Stimulated activated CD4-positive, alpha-beta T cell treated with anti-CD3 and anti-CD28 coated beads, Interleukin-2, amount 100 ng/mL, for 4 hours (primary cell): ENCODE data around the gene RTP3.

Experiments used
- DNase-seq: peaks from one replicate; pipeline ENCODE4 v3.0.0-alpha.2; 2020; ENCODE audit warnings: low read depth

The RTP3 gene

GRCh38 chr3:46497556-46498265 lies at the start of gene RTP3:
Gene RTP3, plus strand, starts transcription at chr3:46497976. Its CDS starts 87 bp downstream, at chr3:46498063.
- DNase-seq, result no peak

- DNase-seq, result no peak
Observed at GRCh38 chr3:46448721-46449120, 49.1 kb upstream of the RTP3 start.

DNA sequence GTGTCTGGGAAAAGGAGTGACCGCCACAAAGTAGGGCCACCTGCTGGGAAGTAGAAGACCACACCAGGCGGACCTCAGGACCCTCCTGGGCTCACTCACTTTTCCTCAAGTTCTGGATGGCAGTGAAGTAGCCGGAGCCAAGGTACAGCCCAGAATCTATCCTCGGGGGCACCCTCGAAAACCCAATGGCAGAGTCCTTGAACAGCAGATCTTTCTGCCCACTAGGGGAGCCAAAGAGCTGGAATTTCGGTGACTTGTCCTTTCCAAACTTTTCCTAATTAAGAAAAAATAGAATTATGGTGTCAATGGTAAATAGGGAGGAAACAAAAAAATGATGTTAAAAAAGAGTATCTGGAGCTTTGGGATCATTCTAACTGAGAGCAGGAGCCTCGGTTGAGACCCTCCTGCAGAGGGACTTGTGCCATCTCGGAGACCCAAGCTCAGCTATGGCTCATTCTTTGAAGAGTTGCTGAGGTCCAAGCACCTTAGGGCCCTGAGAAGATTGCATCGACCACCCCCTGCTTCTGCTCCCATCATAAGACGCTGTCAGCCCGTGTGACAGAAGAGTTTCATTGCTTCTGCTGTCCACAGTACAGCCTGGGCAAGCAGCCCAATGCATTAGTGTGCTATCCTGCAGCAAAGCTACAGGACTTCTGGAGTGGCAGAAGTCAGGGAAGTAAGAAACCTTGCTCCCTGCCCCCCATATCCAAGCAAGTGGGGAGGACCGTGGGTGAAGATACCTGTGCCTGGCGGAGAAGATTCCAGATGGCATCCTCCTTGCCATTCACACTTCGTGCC lies 47.8 kb upstream of the RTP3 start:
- DNase-seq, result no peak

GRCh38 chr3:46453526-46454208 lies 44.1 kb upstream of the RTP3 start:
- DNase-seq, result no peak

GRCh38 chr3:46454209-46454595 lies 43.6 kb upstream of the RTP3 start:
- DNase-seq, result no peak

DNA sequence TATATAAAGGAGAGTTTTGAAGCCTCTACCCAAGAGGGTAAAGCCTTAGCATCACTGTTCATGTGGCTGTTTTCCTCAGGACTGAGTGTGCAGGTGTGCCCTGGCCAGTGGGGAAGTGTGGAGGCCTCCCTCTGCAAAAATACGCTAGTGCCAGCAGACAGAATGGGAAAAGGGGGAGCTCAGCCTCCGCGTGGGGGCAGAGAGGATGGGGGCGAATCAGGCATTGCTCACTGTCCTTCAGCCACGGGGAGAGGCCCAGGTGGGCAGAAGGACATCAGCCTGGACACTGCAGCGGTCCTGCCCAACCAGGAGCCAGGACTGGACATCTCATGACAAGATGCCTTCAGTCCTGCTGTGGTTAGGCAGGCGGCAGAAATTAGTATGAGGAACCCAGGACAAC lies 43.2 kb upstream of the RTP3 start:
- DNase-seq, result no peak

DNA sequence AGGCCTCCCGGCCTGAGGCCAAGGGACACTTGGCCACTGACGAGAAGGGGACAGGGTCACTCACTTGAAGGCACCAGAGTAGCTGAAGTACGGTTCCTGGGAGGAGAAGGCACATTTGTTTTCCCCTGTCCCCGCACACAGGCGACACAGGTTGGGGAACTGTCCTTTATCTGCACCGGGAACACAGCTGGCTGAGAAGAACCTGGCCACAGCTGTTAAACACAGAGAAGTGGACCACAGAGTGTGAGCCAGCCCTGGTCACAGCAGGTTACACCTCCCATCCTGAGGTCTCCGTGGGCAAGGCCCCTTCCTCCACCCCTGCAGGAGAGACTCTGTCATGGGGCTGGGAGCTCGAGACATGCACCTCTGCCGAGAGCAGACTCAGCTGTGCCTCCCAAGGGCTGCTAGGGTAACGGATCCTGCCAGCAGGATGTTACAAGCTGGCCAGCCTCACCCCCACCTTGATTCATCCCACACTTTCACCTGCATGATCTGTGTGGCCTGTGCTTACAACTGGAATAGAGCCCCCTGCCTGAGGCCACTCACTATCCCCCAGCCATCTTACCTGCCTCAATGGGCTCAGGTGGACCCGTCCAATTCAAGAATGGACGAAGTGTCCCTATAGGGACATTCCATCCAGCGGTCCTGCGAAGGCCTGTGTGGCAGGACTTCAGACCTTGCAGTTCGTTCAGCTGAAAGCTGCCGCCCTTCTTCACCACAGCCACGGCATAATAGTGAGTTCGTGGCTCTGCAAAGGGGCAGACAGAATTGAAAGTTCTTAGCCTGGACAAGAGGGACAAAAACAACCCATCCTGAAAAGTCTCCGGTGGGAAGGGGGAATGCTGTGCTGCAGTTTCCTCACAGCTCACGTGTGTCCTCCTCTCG lies 42.3 kb upstream of the RTP3 start:
- no peak for DNase-seq

DNA sequence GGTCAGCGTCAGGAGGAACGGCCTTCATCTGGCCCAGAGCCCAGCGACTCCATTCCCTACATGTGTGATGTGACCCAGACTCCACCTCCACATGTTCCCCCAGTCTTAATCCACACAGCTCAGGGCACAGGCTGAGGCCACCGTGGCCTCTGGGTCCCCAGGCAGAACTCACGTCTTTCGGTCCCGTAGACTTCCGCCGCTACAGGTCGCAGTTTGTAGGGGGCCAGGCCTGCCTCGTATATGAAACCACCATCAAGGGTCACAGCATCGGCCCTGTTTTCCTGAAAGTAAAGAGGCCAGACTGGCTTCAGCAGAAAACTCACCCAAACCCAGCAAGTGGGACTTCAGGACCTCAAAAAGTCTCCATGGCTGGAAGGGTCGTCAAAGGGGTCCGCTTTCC lies 41.7 kb upstream of the RTP3 start:
- DNase-seq, result no peak

DNA sequence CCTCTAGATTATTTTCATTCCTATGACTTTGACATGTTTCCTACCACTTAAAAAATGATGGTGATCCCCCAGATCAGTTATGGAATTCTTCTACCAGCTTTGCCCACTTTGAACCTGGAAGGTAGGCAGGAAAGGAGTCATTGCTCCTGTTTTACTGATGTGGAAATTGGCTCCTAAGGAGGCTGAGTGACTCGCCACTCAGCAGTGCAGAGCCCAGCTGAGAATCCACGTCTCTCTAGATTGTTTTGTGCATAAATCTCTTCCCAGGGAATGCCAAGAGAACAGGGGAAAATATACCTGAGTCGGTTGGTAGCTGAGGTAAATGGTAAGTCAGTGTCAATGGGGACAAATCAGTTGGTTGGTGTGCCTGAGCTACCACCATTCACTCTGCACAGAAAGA lies 37.7 kb upstream of the RTP3 start:
- no peak for DNase-seq

- no peak for DNase-seq
Observed at GRCh38 chr3:46462111-46462510, 35.7 kb upstream of the RTP3 start.

DNA sequence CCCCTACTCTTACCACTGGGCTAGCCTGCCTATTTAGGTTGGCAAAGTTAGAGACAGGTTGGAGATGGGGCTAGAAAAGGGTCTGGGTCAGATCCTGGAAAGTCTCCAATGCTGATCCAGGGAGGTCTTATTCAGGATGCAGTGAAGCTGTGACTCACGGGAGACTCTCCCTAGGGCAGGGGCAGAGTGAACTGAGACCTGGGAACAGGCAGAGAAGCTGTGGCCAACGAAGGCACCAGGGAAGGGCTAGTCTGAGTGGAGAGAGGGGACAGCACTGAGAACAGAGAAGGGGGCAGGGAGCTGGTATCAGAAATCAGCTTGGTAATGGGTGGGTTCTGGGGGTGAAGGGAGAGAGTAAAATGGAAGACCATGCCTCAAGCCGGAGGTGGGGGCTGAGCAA lies 35.3 kb upstream of the RTP3 start:
- no peak for DNase-seq

- DNase-seq, result no peak
Observed at GRCh38 chr3:46463120-46463867, 34.5 kb upstream of the RTP3 start.

DNA sequence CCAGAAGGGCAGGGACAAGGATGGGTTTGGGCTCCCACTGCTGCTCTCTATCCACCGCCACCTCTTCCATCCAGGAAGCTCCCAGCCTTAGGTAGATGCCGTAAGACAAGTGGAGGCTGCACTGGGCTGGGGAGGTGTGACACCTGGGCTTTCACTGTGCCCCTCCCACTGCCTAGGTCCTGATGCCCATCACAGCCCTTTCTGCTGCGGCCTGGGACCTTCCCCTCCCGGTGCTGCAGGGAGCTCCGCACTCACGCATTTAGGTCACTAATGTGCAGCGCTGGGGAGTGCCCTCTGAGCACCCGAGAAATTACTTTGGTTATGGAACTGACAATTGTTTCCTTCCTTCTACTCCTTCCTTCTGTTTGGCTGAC lies 33.9 kb upstream of the RTP3 start:
- DNase-seq, result no peak

DNA sequence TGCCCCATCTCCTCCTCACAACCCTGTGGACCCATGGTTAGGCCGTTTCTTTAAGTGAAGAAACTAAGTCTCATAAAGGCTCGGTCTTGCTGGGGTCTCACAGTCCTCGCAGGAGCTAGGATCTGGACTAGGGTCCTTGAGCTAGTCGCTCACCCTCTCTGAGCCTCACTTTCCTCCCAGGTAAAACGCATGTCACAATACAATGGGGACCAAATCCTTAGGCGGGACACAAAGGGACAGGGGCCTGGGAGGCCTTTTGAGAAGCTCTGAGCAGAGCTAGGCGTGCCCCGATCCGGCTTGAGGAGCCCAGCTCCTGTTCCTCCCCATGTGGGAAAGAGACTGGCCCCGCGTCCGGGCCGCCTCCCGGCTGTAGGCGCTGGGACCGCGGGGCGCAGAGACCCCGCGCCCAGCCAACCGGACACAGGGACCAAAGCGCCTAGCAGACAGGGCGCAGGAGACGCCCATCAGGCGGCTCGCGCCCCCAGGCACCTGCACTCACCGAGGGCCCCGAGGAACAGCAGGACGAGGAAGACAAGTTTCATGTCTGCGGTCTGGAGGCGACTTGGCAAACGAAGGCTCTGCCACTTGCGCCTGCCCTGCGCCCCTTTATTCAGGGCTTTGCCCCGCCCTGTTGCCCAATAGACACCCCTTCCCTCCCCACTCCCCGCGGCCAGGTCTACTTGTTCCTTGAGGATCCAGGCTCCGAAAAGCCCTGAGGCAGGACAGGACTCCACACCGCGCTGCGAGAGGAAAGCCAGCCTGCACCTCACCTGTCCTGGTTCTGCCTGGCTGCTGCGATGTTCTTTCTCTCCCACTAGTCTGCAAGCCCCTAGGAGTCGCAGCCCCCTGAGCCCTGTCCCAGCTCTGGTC lies 33.2 kb upstream of the RTP3 start, which contains the start of gene LTF:
Gene LTF, minus strand, starts transcription at position 580 of the 870 bp plus-strand sequence. Its CDS starts 38 bp downstream, at position 542.
- no peak for DNase-seq

DNA sequence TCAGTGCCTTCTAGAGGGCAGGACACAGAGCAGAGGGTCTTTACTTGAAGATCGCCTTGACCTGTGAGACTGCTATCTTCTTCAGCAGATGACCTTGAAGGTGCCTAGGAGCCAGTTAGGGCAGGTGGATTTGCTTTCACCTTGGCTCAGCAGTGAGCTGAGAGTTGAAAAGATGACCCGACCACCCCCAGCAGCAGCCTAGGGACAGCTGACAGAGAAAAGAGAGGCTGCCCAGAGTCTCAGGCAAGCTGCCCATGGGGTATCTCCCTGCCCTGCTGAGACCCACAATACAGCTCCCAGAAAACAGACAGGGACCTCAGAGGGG lies 32.6 kb upstream of the RTP3 start:
- no peak for DNase-seq

- DNase-seq, result no peak
Observed at GRCh38 chr3:46466273-46466672, 31.5 kb upstream of the RTP3 start.

- DNase-seq, result no peak
Observed at GRCh38 chr3:46466871-46467403, 30.8 kb upstream of the RTP3 start.

DNA sequence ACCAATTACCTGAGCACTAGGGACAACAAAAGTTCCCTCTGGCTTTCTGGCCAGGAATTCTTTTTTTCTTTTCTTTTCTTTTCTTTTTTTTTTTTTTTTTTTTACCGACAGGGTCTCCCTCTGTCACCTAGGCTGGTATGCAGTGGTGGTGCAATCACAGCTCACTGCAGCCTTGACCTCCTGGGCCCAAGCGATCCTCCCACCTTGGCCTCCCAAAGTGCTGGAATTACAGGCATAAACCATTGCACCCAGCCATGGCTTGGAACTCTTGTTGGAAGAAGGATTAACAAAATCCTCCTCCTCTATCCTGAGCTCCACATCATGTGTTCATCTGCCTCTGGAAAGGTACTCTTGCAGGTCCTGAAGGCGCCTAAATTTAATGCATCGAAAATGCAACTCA lies 30.2 kb upstream of the RTP3 start:
- no peak for DNase-seq

- no peak for DNase-seq
Observed at GRCh38 chr3:46468753-46469600, 28.8 kb upstream of the RTP3 start.
